T-helper 1 cell treated with Interleukin-12 subunit alpha and Interleukin-12 subunit beta and Interleukin-4 antibody, amounts not matched to agents 30 μg/mL and 1 μg/mL, for 36 hours (primary cell): ENCODE results near the gene UBE2G2.

Source experiments
- H3K27ac Mint-ChIP-seq: one replicate; pipeline ENCODE4 v1.8.0; 2021; ENCODE audit warnings: mild to moderate bottlenecking, mixed read lengths
- H3K27me3 Mint-ChIP-seq: one replicate; pipeline ENCODE4 v1.8.0; 2021; ENCODE audit warnings: low read depth, mixed read lengths
- H3K36me3 Mint-ChIP-seq: one replicate; pipeline ENCODE4 v1.8.0; 2021; ENCODE audit warnings: low read depth, mixed read lengths
- H3K4me1 Mint-ChIP-seq: one replicate; pipeline ENCODE4 v1.8.0; 2021; ENCODE audit warnings: low read depth, mixed read lengths
- H3K4me3 Mint-ChIP-seq: one replicate; pipeline ENCODE4 v1.8.0; 2021; ENCODE audit warnings: mild to moderate bottlenecking, moderate library complexity, mixed read lengths
- H3K9me3 Mint-ChIP-seq: one replicate; pipeline ENCODE4 v1.8.0; 2021; ENCODE audit warnings: mixed read lengths

Gene UBE2G2, protein sequence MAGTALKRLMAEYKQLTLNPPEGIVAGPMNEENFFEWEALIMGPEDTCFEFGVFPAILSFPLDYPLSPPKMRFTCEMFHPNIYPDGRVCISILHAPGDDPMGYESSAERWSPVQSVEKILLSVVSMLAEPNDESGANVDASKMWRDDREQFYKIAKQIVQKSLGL

DNA sequence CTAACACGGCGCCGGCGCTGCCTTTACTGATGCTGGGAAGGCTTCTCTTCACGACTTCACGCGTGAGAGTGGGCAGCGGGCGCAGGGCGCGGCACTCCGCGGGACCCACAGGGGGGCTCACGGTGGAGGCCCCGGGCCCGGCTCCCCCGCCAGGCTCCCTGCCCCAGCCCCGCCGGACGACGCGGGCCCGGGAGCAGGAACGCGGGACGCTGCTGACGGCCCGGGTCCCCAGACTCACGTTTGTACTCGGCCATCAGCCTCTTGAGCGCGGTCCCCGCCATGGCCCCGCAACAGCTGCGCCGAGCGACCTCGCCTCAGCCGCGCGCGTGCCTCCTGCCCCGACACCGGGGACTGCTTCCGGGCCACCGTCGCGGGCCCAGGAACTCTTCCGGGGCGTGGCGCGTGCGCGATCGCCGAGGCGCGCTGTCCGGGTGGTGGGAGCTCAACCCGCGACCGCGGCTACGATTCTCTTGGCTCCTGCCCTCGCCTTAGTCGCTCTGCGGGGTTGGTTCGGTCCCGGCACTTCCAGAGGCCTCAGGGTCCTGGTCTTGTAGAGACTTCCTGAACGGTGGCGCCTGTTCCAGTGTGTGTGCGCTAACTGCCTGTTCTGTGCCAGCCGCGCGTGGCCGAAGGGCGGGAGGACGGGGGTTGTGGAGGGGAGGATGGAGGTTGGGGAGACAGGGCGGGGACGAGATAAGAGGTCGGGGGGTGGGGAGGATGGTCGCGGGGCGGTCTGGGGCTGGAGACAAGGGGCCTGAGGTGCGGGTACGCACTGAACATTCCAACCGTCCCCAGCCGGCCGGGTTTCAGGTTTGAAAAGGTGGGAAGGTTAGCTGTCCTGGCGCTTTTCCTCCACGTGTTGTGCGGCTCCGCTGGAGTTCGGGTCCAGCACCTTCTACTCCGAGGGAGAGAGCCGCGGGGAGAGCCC, at the start of gene UBE2G2:
Gene UBE2G2 (minus strand): TSS at position 353 of the 928 bp plus-strand sequence. CDS start 72 bp downstream, at position 281.
- peaks cover 39% of the 10 kb centered on the region for H3K36me3 Mint-ChIP-seq

DNA sequence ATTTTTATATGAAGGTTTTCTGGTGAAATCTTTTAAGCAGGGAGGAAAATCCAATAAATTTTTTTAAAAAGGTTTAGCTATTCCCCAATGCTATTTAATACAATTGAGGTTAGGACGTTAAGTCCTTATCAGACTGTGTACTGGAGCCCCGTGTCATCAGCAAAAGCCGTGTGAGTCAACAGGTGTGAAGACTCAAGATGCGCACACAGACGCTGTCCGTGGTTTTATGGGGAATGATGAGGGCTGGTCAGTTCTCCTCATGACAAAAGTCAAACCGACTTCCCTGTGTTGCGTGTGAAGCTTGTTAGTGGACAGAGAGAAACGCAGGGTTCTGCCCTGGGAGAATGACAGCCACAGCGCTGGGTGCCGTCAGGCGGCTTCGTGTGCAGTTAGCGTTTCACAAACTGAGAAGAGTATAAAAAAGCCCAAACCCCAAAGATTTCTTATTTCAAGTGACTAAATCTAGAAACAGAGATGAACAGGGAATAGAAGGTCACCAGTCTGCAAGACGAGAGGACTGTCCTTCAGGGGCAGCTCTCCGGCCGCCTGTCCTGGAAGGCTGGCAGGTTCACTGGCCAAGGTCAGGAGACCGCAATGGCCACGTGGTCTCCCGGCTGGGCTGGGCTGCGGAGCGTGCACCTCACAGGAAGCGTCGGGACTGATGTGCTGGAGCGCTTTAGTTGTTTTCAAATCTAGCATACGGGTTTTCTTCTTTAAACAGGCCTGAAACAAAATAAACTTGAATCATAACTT, 49.5 kb upstream of the UBE2G2 start:
- H3K27me3 Mint-ChIP-seq, result no peaks in the 10 kb centered on the region
- H3K4me1 Mint-ChIP-seq, result peaks cover 28% of the 10 kb centered on the region
- H3K36me3 Mint-ChIP-seq, result peaks cover 40% of the 10 kb centered on the region
- H3K4me3 Mint-ChIP-seq, result no peak overlapping the region
- peak overlapping the region; percentile 67 for H3K27ac Mint-ChIP-seq
- H3K9me3 Mint-ChIP-seq, result no peaks in the 10 kb centered on the region

More for the DNA sequence above, at the start of gene UBE2G2:
- peak within 1 kb of the TSS; percentile 98 for H3K4me3 Mint-ChIP-seq
- H3K4me1 Mint-ChIP-seq, result peaks cover 36% of the 10 kb centered on the region
- H3K27ac Mint-ChIP-seq, result peak within 1 kb of the TSS; percentile 89
- no peaks in the 10 kb centered on the region for H3K27me3 Mint-ChIP-seq
- H3K9me3 Mint-ChIP-seq, result no peaks in the 10 kb centered on the region

- no peaks in the 10 kb centered on the region for H3K27me3 Mint-ChIP-seq
- H3K4me3 Mint-ChIP-seq, result no peak overlapping the region
- peaks cover 38% of the 10 kb centered on the region for H3K36me3 Mint-ChIP-seq
- peaks cover 30% of the 10 kb centered on the region for H3K4me1 Mint-ChIP-seq
- no peaks in the 10 kb centered on the region for H3K9me3 Mint-ChIP-seq
- H3K27ac Mint-ChIP-seq, result no peak overlapping the region
These were observed 48.7 kb upstream of the UBE2G2 start for GRCh38 chr21:44850208-44850800.

GRCh38 chr21:44849616-44850130, 48.1 kb upstream of the UBE2G2 start:
- H3K27ac Mint-ChIP-seq, result no peak overlapping the region
- H3K4me3 Mint-ChIP-seq, result no peak overlapping the region
- H3K27me3 Mint-ChIP-seq, result no peaks in the 10 kb centered on the region
- H3K4me1 Mint-ChIP-seq, result peaks cover 30% of the 10 kb centered on the region
- H3K9me3 Mint-ChIP-seq, result no peaks in the 10 kb centered on the region
- H3K36me3 Mint-ChIP-seq, result peaks cover 31% of the 10 kb centered on the region

- Mint-ChIP-seq H3K4me1 (peaks cover 25% of the 10 kb centered on the region), H3K9me3 (no peaks in the 10 kb centered on the region), H3K27me3 (no peaks in the 10 kb centered on the region), H3K4me3 (no peak overlapping the region), H3K27ac (no peak overlapping the region), H3K36me3 (peaks cover 24% of the 10 kb centered on the region)
These were observed 47.4 kb upstream of the UBE2G2 start for GRCh38 chr21:44848821-44849521.

- Mint-ChIP-seq H3K4me1 (peaks cover 22% of the 10 kb centered on the region), H3K9me3 (no peaks in the 10 kb centered on the region), H3K27me3 (no peaks in the 10 kb centered on the region), H3K36me3 (peaks cover 18% of the 10 kb centered on the region), H3K27ac (peak overlapping the region; percentile 31), H3K4me3 (no peak overlapping the region)
These were observed 45.8 kb upstream of the UBE2G2 start for GRCh38 chr21:44847261-44848056.

DNA sequence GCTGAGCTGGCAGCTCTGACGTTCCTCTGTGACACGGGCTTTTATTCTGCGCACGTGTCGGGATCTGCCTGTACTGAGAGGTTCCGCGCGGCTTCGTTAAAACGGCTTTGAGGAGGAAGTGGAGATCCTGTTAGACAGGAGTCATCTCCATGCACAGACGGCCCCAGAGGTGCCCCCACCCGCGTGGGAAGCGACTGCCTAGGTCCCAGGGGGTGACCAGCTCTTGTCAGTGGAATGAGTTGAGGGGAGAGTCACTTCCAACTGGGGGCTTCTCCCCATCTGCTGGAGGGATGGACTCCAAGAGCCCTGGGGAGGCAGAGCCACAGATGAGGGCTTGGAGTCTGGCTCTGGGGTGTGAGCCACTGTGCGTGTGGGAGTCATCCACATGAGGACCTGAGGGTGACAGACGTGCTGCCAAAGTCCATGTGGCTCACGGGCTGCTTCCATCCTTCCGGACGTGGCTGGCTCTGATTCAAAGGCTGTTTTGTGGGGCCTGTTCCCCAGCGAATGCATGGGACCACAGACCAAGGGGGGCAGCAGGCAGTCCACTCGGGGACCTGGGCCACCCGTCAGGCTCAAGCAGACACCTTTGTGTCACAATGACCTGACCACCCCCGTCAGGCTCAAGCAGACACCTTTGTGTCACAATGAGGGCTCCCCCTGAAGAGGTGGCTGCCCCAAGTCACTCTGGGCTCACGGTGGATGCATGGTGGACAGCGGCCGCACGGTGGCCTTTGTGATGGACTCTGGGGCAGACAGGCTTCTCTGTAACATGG, 45.1 kb upstream of the UBE2G2 start:
- H3K4me1 Mint-ChIP-seq, result peaks cover 14% of the 10 kb centered on the region
- H3K4me3 Mint-ChIP-seq, result peak overlapping the region; percentile 70
- peak overlapping the region; percentile 75 for H3K27ac Mint-ChIP-seq
- H3K27me3 Mint-ChIP-seq, result no peaks in the 10 kb centered on the region
- H3K9me3 Mint-ChIP-seq, result no peaks in the 10 kb centered on the region
- H3K36me3 Mint-ChIP-seq, result peaks cover 16% of the 10 kb centered on the region

- no peaks in the 10 kb centered on the region for H3K9me3 Mint-ChIP-seq
- H3K27ac Mint-ChIP-seq, result peak overlapping the region; percentile 75
- H3K27me3 Mint-ChIP-seq, result no peaks in the 10 kb centered on the region
- peak overlapping the region; percentile 70 for H3K4me3 Mint-ChIP-seq
- peaks cover 10% of the 10 kb centered on the region for H3K4me1 Mint-ChIP-seq
- H3K36me3 Mint-ChIP-seq, result peaks cover 12% of the 10 kb centered on the region
These were observed 44.5 kb upstream of the UBE2G2 start for GRCh38 chr21:44846224-44846484.

- peaks cover 7% of the 10 kb centered on the region for H3K4me1 Mint-ChIP-seq
- peak overlapping the region; percentile 70 for H3K4me3 Mint-ChIP-seq
- H3K27ac Mint-ChIP-seq, result no peak overlapping the region
- H3K9me3 Mint-ChIP-seq, result no peaks in the 10 kb centered on the region
- H3K27me3 Mint-ChIP-seq, result no peaks in the 10 kb centered on the region
- peaks cover 7% of the 10 kb centered on the region for H3K36me3 Mint-ChIP-seq
These were observed 44.0 kb upstream of the UBE2G2 start for GRCh38 chr21:44845418-44846223.

DNA sequence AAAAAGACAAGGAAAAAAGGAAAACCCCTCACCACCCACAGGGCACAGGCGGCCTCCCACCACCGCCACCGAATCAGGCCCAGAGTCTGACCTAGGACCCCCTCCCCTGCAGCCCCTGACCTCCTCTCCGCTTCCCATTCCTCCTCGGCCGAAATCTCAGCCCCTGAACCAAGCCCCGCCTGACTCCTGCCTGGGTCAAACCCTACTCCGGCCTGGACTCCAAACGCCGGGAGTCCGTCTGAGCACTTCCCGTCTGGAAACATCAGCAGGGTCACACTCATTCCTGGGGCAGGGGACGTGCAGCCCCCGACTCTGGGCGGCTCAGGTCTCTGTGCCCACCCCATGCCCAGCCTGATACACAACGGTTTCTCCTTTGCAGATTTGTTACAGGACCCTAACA, 42.6 kb upstream of the UBE2G2 start:
- no peak overlapping the region for H3K27ac Mint-ChIP-seq
- peaks cover 7% of the 10 kb centered on the region for H3K4me1 Mint-ChIP-seq
- H3K9me3 Mint-ChIP-seq, result no peaks in the 10 kb centered on the region
- peak overlapping the region; percentile 25 for H3K4me3 Mint-ChIP-seq
- peaks cover 4% of the 10 kb centered on the region for H3K36me3 Mint-ChIP-seq
- H3K27me3 Mint-ChIP-seq, result no peaks in the 10 kb centered on the region

GRCh38 chr21:44842721-44843445, 41.3 kb upstream of the UBE2G2 start:
- H3K27ac Mint-ChIP-seq, result no peak overlapping the region
- H3K4me3 Mint-ChIP-seq, result no peak overlapping the region
- no peaks in the 10 kb centered on the region for H3K9me3 Mint-ChIP-seq
- H3K4me1 Mint-ChIP-seq, result peaks cover 7% of the 10 kb centered on the region
- peaks cover 4% of the 10 kb centered on the region for H3K36me3 Mint-ChIP-seq
- H3K27me3 Mint-ChIP-seq, result no peaks in the 10 kb centered on the region

- no peak overlapping the region for H3K4me3 Mint-ChIP-seq
These were observed 40.5 kb upstream of the UBE2G2 start for GRCh38 chr21:44842087-44842486.

More at GRCh38 chr21:44842087-44842486, 40.5 kb upstream of the UBE2G2 start:
- peaks cover 4% of the 10 kb centered on the region for H3K36me3 Mint-ChIP-seq
- no peaks in the 10 kb centered on the region for H3K27me3 Mint-ChIP-seq
- no peaks in the 10 kb centered on the region for H3K9me3 Mint-ChIP-seq
- peaks cover 7% of the 10 kb centered on the region for H3K4me1 Mint-ChIP-seq
- no peak overlapping the region for H3K27ac Mint-ChIP-seq
